Measurements from ENCODE around the gene SORD.
"Not testable (repeated sequence)": the region's sequence is repeated elsewhere in the genome, so short reads cannot be mapped to it uniquely, and the experiment has no call there.

Gene SORD

GRCh38 chr15:45097466-45097865, 74.5 kb downstream of the SORD start:
- no peak for DNase-seq (ENCODE audit: low read depth in 3 of 3)

- DNase-seq (ENCODE audit: low read depth in 3 of 3): no peak
Measured at GRCh38 chr15:45099549-45100165, 76.7 kb downstream of the SORD start.

DNA sequence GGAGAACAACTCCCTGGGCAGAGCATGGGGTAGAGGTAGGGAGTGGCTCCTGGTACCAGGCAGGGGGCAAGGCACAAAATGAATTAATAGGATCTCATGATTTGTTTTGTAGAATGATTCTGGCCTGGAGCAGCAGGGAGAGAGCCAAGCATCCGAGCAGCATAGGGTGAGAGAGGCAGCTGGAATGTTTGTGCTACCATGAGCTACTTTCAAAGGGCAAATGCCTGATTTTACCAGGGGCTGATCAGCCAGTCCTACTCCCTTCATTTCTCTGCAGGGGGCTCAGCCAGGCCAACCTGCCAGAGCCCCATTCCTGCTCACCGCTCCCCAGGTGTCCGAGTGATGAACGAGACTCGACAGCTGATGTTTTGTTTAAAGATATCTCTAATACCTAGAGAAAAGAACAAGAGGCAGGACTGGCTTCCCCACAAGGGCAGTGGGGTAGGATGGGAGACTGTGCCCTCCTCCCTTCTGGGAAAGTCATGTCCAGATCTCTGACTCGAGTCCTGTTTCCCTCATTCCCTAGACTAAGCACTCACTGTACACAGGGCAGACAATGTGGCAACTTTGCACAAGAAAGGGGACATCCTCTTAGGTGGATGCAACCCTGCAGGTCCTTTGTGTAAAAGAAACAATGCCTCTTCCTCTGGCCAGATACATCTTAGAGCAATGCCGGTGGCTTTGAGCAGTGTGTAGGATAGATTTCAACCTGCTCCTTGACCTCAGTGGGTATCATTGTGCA, 78.1 kb downstream of the SORD start:
- no peak for DNase-seq (ENCODE audit: low read depth in 3 of 3)

GRCh38 chr15:45101749-45102148, 78.8 kb downstream of the SORD start:
- no peak for DNase-seq (ENCODE audit: low read depth in 3 of 3)

DNA sequence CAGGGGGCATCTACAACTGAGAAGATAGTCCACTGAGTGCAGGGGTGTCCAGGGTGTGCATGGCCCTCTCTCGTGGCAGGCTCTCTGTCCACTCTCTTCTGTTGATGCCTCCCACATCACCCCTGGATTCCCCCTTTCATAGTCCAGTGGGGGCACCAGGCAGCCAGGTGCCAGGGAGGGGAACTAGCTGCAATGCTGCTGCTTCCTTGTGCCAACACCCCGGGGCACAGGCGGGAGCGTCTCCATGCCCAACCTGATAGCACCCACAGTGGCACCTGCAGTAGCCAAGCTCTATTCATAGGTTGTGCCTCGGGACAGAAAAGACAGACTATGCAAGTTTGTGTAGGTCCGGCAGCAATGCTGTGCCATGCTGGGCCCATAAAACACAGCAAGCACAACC, 79.2 kb downstream of the SORD start:
- no peak for DNase-seq (ENCODE audit: low read depth in 3 of 3)

DNA sequence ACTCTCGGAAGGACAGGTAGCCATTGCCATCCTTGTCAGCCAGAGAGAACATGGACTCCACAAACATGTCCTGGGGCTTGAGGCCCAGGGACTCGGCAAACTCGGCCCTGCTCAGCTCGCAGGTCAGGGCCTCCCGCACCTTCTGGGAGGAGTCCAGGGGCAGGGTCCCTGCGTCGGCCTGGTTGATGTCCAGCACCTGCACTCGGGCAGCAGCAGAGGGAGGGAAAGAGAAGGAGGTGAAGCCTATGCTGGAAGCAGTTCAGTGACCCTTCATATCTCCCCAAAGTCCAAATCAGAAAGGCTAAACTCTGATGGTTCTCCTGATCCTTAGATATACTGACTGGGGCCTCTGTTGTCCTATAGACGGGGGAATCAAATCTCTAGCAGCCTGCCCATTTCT, 81.2 kb downstream of the SORD start:
- not testable (repeated sequence) for DNase-seq (ENCODE audit: low read depth in 3 of 3)

DNA sequence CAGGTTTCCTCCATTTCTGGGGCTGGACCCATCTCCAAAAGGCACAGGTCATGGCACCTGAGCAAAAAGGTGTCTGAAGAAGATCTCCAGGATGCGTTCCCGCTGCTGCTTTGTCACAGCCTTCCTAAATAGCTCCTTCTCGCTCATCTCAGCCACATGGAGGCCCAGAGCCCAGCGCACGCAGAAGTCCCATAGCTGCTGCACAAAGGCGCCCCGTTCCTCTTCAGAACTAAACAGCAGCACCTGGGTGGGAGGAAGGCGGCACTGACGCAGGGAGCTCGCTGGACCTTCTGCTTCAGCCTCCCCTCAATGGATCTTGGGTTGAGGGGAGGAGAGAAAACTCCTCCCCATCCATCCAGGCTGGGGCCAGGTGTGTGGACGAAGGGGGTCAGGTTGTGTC, 82.6 kb downstream of the SORD start:
- no peak for DNase-seq (ENCODE audit: low read depth in 3 of 3)

DNA sequence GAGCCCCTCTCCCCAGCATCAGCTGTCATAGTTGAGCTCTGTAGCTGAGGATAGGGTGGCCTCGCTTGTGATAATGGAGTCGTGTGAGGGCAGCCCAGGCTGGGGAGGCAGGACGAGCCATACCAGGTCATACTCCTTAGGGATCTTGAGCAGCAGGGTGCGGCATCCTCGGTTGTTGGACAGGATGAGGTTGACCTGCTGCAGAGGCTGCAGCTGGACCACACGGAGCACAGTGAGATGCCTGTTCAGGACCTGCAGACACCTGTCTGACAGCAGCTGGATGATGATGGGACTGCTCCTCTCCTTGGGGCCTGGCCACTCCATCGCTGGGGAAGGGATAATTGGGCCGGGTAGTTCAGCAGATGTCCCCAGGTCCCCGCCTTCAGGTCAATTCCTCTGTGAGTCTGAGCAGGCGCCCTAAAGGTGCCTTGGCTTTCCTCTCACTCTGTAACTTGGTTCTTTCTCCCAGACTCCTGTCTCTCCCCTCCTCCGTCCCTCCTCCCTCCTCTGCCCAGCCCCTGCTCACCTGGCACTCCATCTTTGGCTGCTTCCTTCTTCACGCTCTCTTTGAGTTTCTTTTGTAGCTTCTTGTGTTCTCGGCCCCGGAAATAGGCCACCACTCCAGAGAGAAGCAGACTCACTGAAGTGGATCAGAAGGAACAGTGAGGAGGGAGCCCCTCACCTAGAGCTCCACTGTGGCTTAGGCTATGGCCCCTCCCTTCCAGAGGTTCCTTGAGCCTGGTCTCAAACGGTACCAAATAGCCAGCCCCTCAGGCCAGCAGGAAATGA, 83.2 kb downstream of the SORD start:
- DNase-seq (ENCODE audit: low read depth in 3 of 3): no peak

- DNase-seq (ENCODE audit: low read depth in 3 of 3): no peak
Measured at GRCh38 chr15:45107941-45108630, 85.1 kb downstream of the SORD start.

DNA sequence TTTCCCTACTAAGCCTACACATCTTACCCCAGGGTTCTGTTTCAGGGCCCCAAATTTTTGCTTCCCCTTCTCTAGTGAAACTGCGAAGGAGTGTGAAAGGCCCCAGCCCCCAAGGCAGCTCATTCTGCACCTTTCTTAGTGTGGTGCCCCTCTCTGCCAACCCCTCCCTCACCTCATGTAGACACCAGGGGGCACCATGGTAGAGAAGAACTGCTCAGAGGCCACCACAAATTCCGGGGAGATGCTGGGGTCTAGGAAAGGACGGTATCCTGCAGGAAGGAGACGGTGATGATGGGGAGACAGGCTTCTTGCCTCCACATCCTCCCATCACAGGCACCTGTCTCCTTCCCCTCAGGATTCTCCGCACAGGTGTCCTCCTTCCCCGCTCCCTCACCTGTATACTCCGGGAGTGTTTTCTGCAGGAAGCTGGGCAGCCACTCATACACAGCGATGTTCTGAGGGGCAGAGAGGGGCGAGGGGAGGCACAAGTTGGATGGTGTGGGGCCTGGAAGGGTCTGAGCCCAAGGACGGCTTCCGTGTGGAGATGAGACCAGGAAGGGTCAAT, 87.3 kb downstream of the SORD start:
- DNase-seq (ENCODE audit: low read depth in 3 of 3): no peak

DNA sequence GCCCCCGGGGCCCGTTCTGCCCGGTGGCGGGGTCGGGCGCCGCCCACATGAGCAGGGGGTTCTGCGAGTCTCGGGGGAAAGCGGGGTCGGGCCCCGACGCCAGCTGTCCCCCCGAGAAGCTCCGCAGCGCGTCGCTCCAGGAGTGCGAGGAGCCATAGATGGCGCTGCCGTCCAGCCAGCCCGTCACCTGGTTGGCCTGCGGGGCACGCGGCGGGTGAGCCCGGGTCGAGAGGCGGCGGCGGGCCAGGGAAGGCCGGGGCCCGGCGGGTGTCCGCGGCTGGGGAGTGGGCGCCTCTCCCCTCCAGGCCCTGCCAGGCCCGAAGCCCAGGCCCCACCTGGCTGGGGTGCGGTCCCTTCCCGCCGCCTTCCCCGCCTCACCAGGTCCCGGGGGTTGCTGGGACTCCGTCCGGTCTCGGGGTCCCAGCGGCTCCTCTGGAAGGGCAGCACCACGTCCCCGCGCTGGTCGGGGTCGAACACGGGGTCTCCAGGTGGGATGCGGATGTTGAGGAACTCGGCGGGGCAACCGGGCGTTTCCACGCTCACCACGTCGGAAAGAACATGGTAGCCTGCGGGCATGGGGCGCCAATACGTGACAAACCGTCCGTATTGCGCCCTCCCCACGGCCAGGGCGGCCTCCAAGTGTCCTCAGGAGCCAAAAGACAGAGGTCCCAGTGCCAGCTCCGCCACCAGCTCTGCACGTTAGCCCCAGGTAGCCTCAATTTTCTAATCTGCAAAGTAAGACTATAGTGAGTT, 88.6 kb downstream of the SORD start:
- DNase-seq (ENCODE audit: low read depth in 3 of 3): no peak

GRCh38 chr15:45112143-45112590, 89.2 kb downstream of the SORD start:
- DNase-seq (ENCODE audit: low read depth in 3 of 3): no peak

DNA sequence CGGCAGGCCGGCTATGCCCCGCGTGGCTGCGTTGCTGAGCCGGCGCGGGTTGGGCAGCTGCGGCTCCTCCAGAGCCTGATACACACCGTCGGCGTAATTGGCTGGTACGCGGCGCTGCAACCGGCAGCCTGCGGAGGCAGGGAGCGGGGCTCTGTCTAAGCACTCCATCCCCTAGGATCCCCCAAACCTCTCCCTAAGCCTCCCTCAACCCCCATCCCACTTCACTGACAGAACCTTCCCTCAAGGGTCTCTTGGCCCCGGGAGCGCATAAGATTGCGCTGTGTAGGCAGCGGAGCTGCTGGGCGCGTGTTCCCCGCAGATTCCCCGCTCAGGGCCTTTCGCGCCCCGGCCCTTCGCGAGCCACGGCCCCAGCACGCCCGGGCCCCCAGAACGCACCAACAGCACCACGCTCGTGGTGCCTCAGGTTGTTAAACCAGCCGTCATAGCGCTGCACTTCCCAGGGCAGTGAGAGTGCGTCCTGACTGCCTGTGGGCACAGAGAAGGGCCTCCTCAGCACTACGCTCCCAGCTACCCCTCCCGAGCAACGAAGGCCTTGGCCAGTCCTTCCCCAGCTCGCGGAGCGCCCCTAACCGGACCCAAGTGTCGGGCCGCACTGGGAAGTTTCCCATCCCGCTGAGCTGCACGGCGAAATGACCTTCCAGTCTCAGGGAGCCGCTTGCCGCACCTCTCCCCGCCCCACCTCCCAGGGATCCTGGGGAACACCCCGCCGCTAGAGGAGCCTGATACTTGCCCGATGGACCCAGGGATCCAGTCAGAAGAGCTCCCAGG, 89.8 kb downstream of the SORD start:
- no peak for DNase-seq (ENCODE audit: low read depth in 3 of 3)

DNA sequence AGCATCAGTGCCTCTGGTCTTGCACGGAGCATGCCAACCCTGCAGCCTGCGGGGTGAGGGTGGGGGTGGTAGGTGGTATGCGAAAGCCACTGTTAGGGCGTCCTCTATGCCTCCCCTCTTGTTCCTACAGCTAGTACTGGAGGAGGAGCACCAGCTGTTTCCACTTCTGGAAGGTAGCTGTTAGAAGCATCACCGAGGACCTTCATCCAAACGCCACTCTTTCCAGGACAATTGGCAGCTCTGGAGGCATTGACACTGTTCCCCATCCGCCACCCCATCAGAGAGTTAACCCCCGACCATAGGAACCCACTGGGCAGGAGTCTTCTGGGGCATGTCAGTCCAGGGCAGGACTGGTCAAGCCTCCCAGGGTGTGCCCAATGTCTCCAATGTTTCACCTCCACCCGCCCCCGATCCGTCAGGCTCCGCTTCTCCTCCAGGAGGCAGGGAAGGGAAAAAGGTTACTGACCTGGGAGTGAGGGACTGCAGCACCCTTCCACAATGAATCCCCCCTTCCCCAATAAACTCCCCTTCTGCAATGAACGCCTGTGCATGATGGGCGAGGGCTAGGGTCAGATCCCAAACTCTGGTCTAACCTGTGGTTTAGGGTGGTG, 90.5 kb downstream of the SORD start:
- DNase-seq (ENCODE audit: low read depth in 3 of 3): no peak

DNA sequence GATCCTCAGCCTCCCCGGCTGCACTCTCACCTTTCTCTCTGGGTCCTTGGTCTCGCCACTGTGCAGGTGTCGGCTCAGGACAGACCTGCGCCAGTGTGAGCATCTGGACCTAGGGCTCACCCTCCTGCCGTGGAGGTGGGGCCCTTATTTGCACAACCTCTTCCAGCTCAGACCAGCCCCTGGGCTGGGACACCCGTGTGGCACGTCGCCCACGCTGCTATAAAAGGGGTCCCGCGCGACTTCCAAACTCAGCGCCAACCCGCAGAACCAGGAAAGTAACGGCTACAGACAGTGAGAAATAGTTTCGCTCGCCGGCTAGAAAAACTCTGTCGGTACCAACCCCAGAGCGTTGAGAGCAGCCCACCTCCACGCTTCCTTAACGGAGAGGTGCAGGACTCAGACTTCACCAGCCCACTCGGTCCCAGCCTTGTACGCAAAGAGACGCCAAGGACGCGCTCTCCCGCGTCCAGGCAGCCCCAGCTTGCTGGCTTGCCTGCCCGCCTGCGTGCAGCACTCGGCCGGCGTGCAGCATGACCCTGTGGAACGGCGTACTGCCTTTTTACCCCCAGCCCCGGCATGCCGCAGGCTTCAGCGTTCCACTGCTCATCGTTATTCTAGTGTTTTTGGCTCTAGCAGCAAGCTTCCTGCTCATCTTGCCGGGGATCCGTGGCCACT, 91.2 kb downstream of the SORD start, which contains the start of the genes DUOX2 and DUOXA2:
Gene DUOX2, minus strand, starts transcription at position 97 of the 675 bp plus-strand sequence. CDS start 761 bp downstream, outside the sequence.
Gene DUOXA2, plus strand, starts transcription at position 251 of the 675 bp plus-strand sequence. Its CDS starts 280 bp downstream, at position 531.
- no peak for DNase-seq (ENCODE audit: low read depth in 3 of 3)

- DNase-seq (ENCODE audit: low read depth in 3 of 3): no peak
Measured at GRCh38 chr15:45114751-45115085, 91.7 kb downstream of the SORD start.

DNA sequence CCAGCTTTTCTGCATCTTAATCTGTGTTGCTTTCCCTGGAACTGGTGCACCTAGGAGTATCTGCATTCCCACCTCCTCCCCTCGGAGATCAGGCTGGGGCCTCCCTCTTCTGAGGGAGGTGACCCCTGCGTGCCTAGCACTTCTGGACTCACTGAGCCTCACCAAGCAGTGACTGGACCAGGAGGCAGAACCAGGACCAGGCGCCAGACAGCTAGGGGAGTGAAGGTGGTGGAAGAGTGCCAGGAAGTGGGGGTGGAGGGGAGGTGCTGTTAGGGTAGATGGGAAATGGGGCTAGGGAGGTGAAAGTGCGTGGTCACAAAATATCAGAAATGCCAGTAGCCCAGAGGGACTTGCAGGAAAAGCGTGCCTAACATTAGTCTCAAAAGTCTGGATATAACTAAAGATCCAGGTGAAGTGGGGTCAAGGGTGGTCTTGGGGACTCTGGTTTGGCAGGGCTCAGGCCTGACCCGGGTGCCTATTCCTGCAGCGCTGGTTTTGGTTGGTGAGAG, 92.4 kb downstream of the SORD start:
- DNase-seq (ENCODE audit: low read depth in 3 of 3): no peak

GRCh38 chr15:45116006-45116481, 93.0 kb downstream of the SORD start:
- no peak for DNase-seq (ENCODE audit: low read depth in 3 of 3)
